ENCODE measurements around the gene SLC35F1. TPM values are rescaled to one million over a fixed set of nuclear protein-coding genes. Genes with fewer than 3 reads are reported as not detected.

The SLC35F1 gene
- total and polyA plus RNA-seq, 8 donors = under 0.01 to 6.8 (median 0.38) TPM; not detected in 2

GRCh38 chr6:117918454-117918853, 11.4 kb downstream of the SLC35F1 start:
- H3K27me3 ChIP-seq = peaks cover 0 to 27% (median 6%) of the 10 kb centered on the region in 3 donors
- H3K4me3 ChIP-seq = no peak overlapping the region
- intact Hi-C loops (cut with DNase I; ENCODE audit: low total_unique reads) = no loop called here
- TF ChIP-seq CTCF (IDR thresholded peaks at IDR 0.05) (no peak), POLR2AphosphoS5 (IDR thresholded peaks at IDR 0.05) (no peak), EP300 (IDR thresholded peaks at IDR 0.05) (no peak), POLR2A (IDR thresholded peaks at IDR 0.05) (no peak)
- H3K4me1 ChIP-seq = peaks cover 7 to 16% (median 14%) of the 10 kb centered on the region in 4 donors
- no peaks in the 10 kb centered on the region for H3K9me3 ChIP-seq
- no peak for DNase-seq
- H3K36me3 ChIP-seq = no peaks in the 10 kb centered on the region
- WGBS, 5 donors = 63 to 79% (median 69%) methylated on average over 5 of the region's 5 CpGs
- no peak overlapping the region for H3K27ac ChIP-seq

- H3K4me1 ChIP-seq = peaks cover 7 to 16% (median 14%) of the 10 kb centered on the region in 4 donors
- TF ChIP-seq POLR2A (IDR thresholded peaks at IDR 0.05) (no peak), POLR2AphosphoS5 (IDR thresholded peaks at IDR 0.05) (no peak), EP300 (IDR thresholded peaks at IDR 0.05) (no peak), CTCF (IDR thresholded peaks at IDR 0.05) (no peak)
- peak in 1 of 2 donors; percentile 46 for DNase-seq
- H3K36me3 ChIP-seq = no peaks in the 10 kb centered on the region
- intact Hi-C loops (cut with DNase I; ENCODE audit: low total_unique reads) = no loop called here
- H3K4me3 ChIP-seq = peak overlapping the region in 2 of 4 donors; percentile 39 to 45
- peaks cover 0 to 27% (median 6%) of the 10 kb centered on the region in 3 donors for H3K27me3 ChIP-seq
- H3K27ac ChIP-seq = no peak overlapping the region
- 16 to 19% (median 17%) methylated on average over 7 of the region's 7 CpGs for WGBS, 5 donors
- H3K9me3 ChIP-seq = no peaks in the 10 kb centered on the region
Measured at GRCh38 chr6:117919275-117919674, 12.2 kb downstream of the SLC35F1 start.

- H3K36me3 ChIP-seq = no peaks in the 10 kb centered on the region
- peaks cover 0 to 27% (median 6%) of the 10 kb centered on the region in 3 donors for H3K27me3 ChIP-seq
- H3K4me1 ChIP-seq = peaks cover 7 to 16% (median 14%) of the 10 kb centered on the region in 4 donors
- peak; percentile 29 to 55 for DNase-seq
- no peaks in the 10 kb centered on the region for H3K9me3 ChIP-seq
- H3K4me3 ChIP-seq = peak overlapping the region; percentile 31 to 46 (median 42)
- intact Hi-C loops (cut with DNase I; ENCODE audit: low total_unique reads) = no loop called here
- H3K27ac ChIP-seq = peak overlapping the region in 2 of 5 donors; percentile 26 to 30
- TF ChIP-seq CTCF (IDR thresholded peaks at IDR 0.05) (no peak), POLR2AphosphoS5 (IDR thresholded peaks at IDR 0.05) (no peak), EP300 (IDR thresholded peaks at IDR 0.05) (no peak), POLR2A (IDR thresholded peaks at IDR 0.05) (no peak)
- WGBS, 5 donors = 1 to 3% (median 2%) methylated on average over 36 to 39 of the region's 39 CpGs
Measured at GRCh38 chr6:117919775-117920729, 13.0 kb downstream of the SLC35F1 start.

- peaks cover 0 to 15% (median 5%) of the 10 kb centered on the region in 3 donors for H3K27me3 ChIP-seq
- intact Hi-C loops (cut with DNase I; ENCODE audit: low total_unique reads) = no loop called here
- TF ChIP-seq POLR2A (IDR thresholded peaks at IDR 0.05) = no peak
- TF ChIP-seq EP300 (IDR thresholded peaks at IDR 0.05) = no peak
- no peak for TF ChIP-seq CTCF (IDR thresholded peaks at IDR 0.05)
- no peak for TF ChIP-seq POLR2AphosphoS5 (IDR thresholded peaks at IDR 0.05)
- no peak overlapping the region for H3K4me3 ChIP-seq
- H3K9me3 ChIP-seq = peaks cover 0 to 18% (median 11%) of the 10 kb centered on the region in 4 donors
- no peak for DNase-seq
- H3K27ac ChIP-seq = no peak overlapping the region
- H3K36me3 ChIP-seq = no peaks in the 10 kb centered on the region
- WGBS, 5 donors = 61 to 75% (median 64%) methylated on average over 2 of the region's 2 CpGs
- H3K4me1 ChIP-seq = peaks cover 5 to 10% (median 8%) of the 10 kb centered on the region in 4 donors
Measured at GRCh38 chr6:117924690-117925089, 17.6 kb downstream of the SLC35F1 start.
